Osteoblast (primary cell): ENCODE results near the gene KCNQ4. TPM values are rescaled to one million over a fixed set of nuclear protein-coding genes. Genes with fewer than 3 reads are reported as not detected.

ENCODE experiments used
- DNase-seq: peaks from one replicate; pipeline ENCODE4 v3.0.0; 2011; ENCODE audit warnings: low spot score, mixed read lengths; ENCODE audit not compliant: insufficient read length; ENCODE audit errors: missing footprints
- H2AFZ ChIP-seq: 2 replicates; pipeline ENCODE4 v1.6.0; 2011; ENCODE audit warnings: mild to moderate bottlenecking, low read length
- H3K27ac ChIP-seq: 2 replicates; pipeline ENCODE4 v1.5.1; 2011; ENCODE audit warnings: mild to moderate bottlenecking, low read depth, low read length, moderate library complexity
- H3K27me3 ChIP-seq: 2 replicates; pipeline ENCODE4 v1.6.0; 2012; ENCODE audit warnings: mild to moderate bottlenecking, control low read depth, inconsistent platforms, low read length, moderate library complexity; ENCODE audit not compliant: insufficient read depth
- H3K36me3 ChIP-seq: 2 replicates; pipeline ENCODE4 v1.5.1; 2011; ENCODE audit warnings: mild to moderate bottlenecking, low read length, control low read depth, moderate library complexity; ENCODE audit not compliant: insufficient read depth
- H3K4me1 ChIP-seq: 2 replicates; pipeline ENCODE4 v1.5.1; 2011; ENCODE audit warnings: mild to moderate bottlenecking, low read length, control low read depth, moderate library complexity; ENCODE audit not compliant: insufficient read depth
- H3K4me2 ChIP-seq: 2 replicates; pipeline ENCODE4 v1.6.0; 2011; ENCODE audit warnings: mild to moderate bottlenecking, low read length; ENCODE audit not compliant: insufficient read depth
- H3K4me3 ChIP-seq: fragments of 200-600 bp; sonication (generic); 3 replicates; pipeline ENCODE4 v1.5.1; 2012; ENCODE audit warnings: mild to moderate bottlenecking, low read length, inconsistent platforms; ENCODE audit not compliant: insufficient read depth
- H3K79me2 ChIP-seq: 2 replicates; pipeline ENCODE4 v1.6.0; 2012; ENCODE audit warnings: mild to moderate bottlenecking, low read length, control low read depth, inconsistent platforms; ENCODE audit not compliant: insufficient read depth
- H3K9me3 ChIP-seq: 2 replicates; pipeline ENCODE4 v1.5.1; 2011; ENCODE audit warnings: low read depth, low read length, control low read depth
- H4K20me1 ChIP-seq: 2 replicates; pipeline ENCODE4 v1.6.0; 2012; ENCODE audit warnings: mild to moderate bottlenecking, low read length, control low read depth; ENCODE audit not compliant: insufficient read depth
- CTCF ChIP-seq: IDR thresholded peaks from 2 replicates; pipeline ENCODE4 v1.5.1; 2011; ENCODE audit warnings: mild to moderate bottlenecking, low read depth, low read length, moderate library complexity; ENCODE audit errors: extremely low read depth
- total RNA-seq: library from RNA; depleted of rRNA; stranded (reverse); fragments of >200 nt; gene quantifications from 2 replicates; pipeline ENCODE4 v1.2.3, GENCODE V29; 2012

The KCNQ4 gene
- total RNA-seq, 1 donor, result not detected

DNA sequence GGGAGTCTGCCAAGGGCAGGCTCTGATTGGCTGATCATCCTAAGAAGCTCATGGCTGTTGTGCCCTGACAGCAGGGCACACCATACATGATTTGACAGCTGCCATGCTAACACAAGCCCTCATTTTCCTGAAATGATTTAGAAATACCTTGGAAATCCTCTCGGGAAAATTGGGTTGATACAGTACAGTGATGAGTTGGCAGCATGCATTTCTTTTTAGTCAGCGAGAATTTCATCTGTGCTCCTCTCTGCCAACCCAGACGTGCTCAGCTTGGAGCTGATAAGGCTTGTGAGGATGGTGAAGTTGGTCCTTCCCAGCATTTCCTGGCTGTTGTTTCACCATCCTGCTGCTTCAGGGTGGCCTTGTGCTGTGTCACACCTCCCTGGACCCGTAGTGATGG lies 22.6 kb upstream of the KCNQ4 start:
- H4K20me1 ChIP-seq, result peaks cover 4% of the 10 kb centered on the region
- H3K36me3 ChIP-seq, result peaks cover 44% of the 10 kb centered on the region
- TF ChIP-seq CTCF, result no peak
- no peak overlapping the region for H3K4me3 ChIP-seq
- H3K4me2 ChIP-seq, result no peak overlapping the region
- peaks cover 3% of the 10 kb centered on the region for H3K79me2 ChIP-seq
- no peaks in the 10 kb centered on the region for H3K27me3 ChIP-seq
- peaks cover 14% of the 10 kb centered on the region for H3K4me1 ChIP-seq
- DNase-seq, result peak; percentile 82
- H3K27ac ChIP-seq, result peak overlapping the region; percentile 19
- H3K9me3 ChIP-seq, result no peaks in the 10 kb centered on the region
- H2AFZ ChIP-seq, result no peak overlapping the region

- Histone ChIP-seq H3K27ac (no peak overlapping the region), H3K4me3 (no peak overlapping the region), H3K36me3 (peaks cover 43% of the 10 kb centered on the region)
Observed at GRCh38 chr1:40762144-40762923, 21.3 kb upstream of the KCNQ4 start.

GRCh38 chr1:40763742-40764532 lies 19.6 kb upstream of the KCNQ4 start:
- Histone ChIP-seq H3K36me3 (peaks cover 38% of the 10 kb centered on the region), H3K4me1 (peaks cover 14% of the 10 kb centered on the region), H3K27me3 (no peaks in the 10 kb centered on the region), H3K4me3 (no peak overlapping the region), H3K79me2 (peaks cover 3% of the 10 kb centered on the region), H2AFZ (no peak overlapping the region), H3K4me2 (no peak overlapping the region), H3K9me3 (no peaks in the 10 kb centered on the region), H4K20me1 (peaks cover 4% of the 10 kb centered on the region), H3K27ac (no peak overlapping the region)
- no peak for TF ChIP-seq CTCF
- DNase-seq, result peak; percentile 80

More at GRCh38 chr1:40762144-40762923, 21.3 kb upstream of the KCNQ4 start:
- Histone ChIP-seq H3K27me3 (no peaks in the 10 kb centered on the region), H3K9me3 (no peaks in the 10 kb centered on the region), H2AFZ (no peak overlapping the region), H4K20me1 (peaks cover 4% of the 10 kb centered on the region), H3K4me2 (no peak overlapping the region), H3K79me2 (peaks cover 3% of the 10 kb centered on the region), H3K4me1 (peaks cover 14% of the 10 kb centered on the region)
- DNase-seq, result no peak
- TF ChIP-seq CTCF, result no peak

GRCh38 chr1:40764981-40765380 lies 18.6 kb upstream of the KCNQ4 start:
- Histone ChIP-seq H2AFZ (no peak overlapping the region), H3K27me3 (no peaks in the 10 kb centered on the region), H3K9me3 (no peaks in the 10 kb centered on the region), H3K27ac (no peak overlapping the region), H3K79me2 (peaks cover 3% of the 10 kb centered on the region), H3K4me2 (no peak overlapping the region), H4K20me1 (peaks cover 4% of the 10 kb centered on the region), H3K36me3 (peaks cover 38% of the 10 kb centered on the region), H3K4me3 (no peak overlapping the region), H3K4me1 (peaks cover 14% of the 10 kb centered on the region)
- TF ChIP-seq CTCF, result no peak
- no peak for DNase-seq
